Sigmoid colon (tissue), 4 donors: ENCODE data around the gene RBM39.

Source experiments
- EP300 ChIP-seq, 4 donors: sonication (generic); formaldehyde crosslinking; IDR thresholded peaks; one replicate each; pipeline ENCODE4 v1.6.1; 2017; ENCODE audit warnings: antibody characterized with exemption in 4 of 4
- POLR2A ChIP-seq, 2 donors: fragments of 450-650 bp; IDR thresholded peaks; one replicate each; pipeline ENCODE4 v1.6.1; 2016; ENCODE audit warnings: antibody characterized with exemption in 2 of 2, mild to moderate bottlenecking in 2 of 2, moderate library complexity in 2 of 2
- TF ChIP-seq, protein P1 (sequence below), 4 experiments: fragments of 450-650 bp in 3 of 4; fragments of 200-600 bp in 1 of 4; IDR thresholded peaks; one replicate each; pipeline ENCODE4 v1.5.1; 2016 to 2019; ENCODE audit warnings: antibody characterized with exemption in 4 of 4, mild to moderate bottlenecking in 3 of 4, moderate library complexity in 2 of 4

DNA sequence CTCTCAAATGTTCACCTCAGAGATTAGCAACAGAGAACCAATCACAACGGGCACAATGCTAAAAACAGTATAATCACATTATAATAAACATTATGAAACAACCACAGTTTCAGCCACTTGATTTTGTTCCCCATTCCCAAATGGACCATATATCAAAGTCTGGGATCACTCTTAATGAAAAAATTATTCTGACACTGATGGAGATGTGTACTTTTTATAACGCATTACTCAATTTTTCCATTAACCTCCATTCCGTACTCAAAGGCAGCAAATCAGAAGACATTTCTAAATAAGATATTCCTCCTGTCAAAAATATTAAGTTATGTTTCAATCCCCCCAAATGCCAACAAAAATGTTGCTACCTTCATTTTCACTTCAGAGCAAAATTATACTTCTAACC, 80.2 kb downstream of the RBM39 start:
- TF ChIP-seq, protein P1, sequence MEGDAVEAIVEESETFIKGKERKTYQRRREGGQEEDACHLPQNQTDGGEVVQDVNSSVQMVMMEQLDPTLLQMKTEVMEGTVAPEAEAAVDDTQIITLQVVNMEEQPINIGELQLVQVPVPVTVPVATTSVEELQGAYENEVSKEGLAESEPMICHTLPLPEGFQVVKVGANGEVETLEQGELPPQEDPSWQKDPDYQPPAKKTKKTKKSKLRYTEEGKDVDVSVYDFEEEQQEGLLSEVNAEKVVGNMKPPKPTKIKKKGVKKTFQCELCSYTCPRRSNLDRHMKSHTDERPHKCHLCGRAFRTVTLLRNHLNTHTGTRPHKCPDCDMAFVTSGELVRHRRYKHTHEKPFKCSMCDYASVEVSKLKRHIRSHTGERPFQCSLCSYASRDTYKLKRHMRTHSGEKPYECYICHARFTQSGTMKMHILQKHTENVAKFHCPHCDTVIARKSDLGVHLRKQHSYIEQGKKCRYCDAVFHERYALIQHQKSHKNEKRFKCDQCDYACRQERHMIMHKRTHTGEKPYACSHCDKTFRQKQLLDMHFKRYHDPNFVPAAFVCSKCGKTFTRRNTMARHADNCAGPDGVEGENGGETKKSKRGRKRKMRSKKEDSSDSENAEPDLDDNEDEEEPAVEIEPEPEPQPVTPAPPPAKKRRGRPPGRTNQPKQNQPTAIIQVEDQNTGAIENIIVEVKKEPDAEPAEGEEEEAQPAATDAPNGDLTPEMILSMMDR (IDR thresholded peaks at IDR 0.05): no peak
- TF ChIP-seq POLR2A (IDR thresholded peaks at IDR 0.05): no peak
- TF ChIP-seq EP300 (IDR thresholded peaks at IDR 0.05): no peak
